Left lung (tissue), 10 donors: Measurements from ENCODE around the gene BLTP3A. TPM values are rescaled to one million over a fixed set of nuclear protein-coding genes. Genes with fewer than 3 reads are reported as not detected.
"Not testable (repeated sequence)": the region's sequence is repeated elsewhere in the genome, so short reads cannot be mapped to it uniquely, and the experiment has no call there.

Experiments used
- ATAC-seq: fragments of 200-7000 bp; cut with Tn5 transposase; one replicate; pipeline ENCODE4 v1.9.1; 2020; ENCODE audit warnings: moderate library complexity
- DNase-seq, 4 donors: peaks; one replicate each; pipeline ENCODE4 v3.0.0-alpha.2; 2013 to 2020
- H3K27ac ChIP-seq, 2 donors: fragments of 200-600 bp; sonication (generic) in 1 of 2; one replicate each; pipeline versions ENCODE4 v1.5.0 to v1.8.0; 2020 to 2021
- H3K27me3 ChIP-seq, 2 donors: fragments of 200-600 bp; sonication (generic) in 1 of 2; one replicate each; pipeline versions ENCODE4 v1.5.0 to v1.8.0; 2020 to 2021
- H3K36me3 ChIP-seq, 2 donors: fragments of 200-600 bp; sonication (generic) in 1 of 2; one replicate each; pipeline versions ENCODE4 v1.5.0 to v1.8.0; 2020 to 2021
- H3K4me1 ChIP-seq, 2 donors: fragments of 200-600 bp; one replicate each; pipeline ENCODE4 v1.8.0; 2021
- H3K4me3 ChIP-seq, 2 donors: fragments of 200-600 bp; sonication (generic) in 1 of 2; one replicate each; pipeline versions ENCODE4 v1.5.0 to v1.8.0; 2020 to 2021; ENCODE audit warnings: mild to moderate bottlenecking in 1 of 2
- H3K9me3 ChIP-seq, 2 donors: fragments of 200-600 bp; sonication (generic) in 1 of 2; one replicate each; pipeline versions ENCODE4 v1.5.0 to v1.8.0; 2020 to 2021
- CTCF ChIP-seq, 2 donors: fragments of 200-600 bp; sonication (generic) in 1 of 2; IDR thresholded peaks; one replicate each; pipeline versions ENCODE4 v1.5.0 to v1.8.0; 2021; ENCODE audit warnings: antibody characterized with exemption in 2 of 2
- intact Hi-C, 2 donors: fragments of 100-400 bp; cut with DNase I; formaldehyde crosslinking; loops; one replicate each; pipeline versions ENCODE4 v1.11.2 to v1.14.2; 2022
- polyA plus RNA-seq, 6 donors: library from polyadenylated mRNA; unstranded; fragments of 120-200 nt; gene quantifications; one replicate each; pipeline ENCODE4 v1.2.1, GENCODE V29; 2013; ENCODE audit not compliant: insufficient read length in 6 of 6
- total RNA-seq, 2 donors: library from RNA; stranded (reverse); fragmentation: NEBNext Ultra II Directional; extraction: Animal tissue kit (Norgen Biotek cat#: 25700); gene quantifications; one replicate each; pipeline ENCODE4 v1.2.1, GENCODE V29; 2021
- donor health status: DM: no; HTN: yes; CAD: no.
- donor health status: DM: no; HTN: no; CAD: no.

The BLTP3A gene
- total and polyA plus RNA-seq, 8 donors = 12.2 to 21.8 (median 13.1) TPM

DNA sequence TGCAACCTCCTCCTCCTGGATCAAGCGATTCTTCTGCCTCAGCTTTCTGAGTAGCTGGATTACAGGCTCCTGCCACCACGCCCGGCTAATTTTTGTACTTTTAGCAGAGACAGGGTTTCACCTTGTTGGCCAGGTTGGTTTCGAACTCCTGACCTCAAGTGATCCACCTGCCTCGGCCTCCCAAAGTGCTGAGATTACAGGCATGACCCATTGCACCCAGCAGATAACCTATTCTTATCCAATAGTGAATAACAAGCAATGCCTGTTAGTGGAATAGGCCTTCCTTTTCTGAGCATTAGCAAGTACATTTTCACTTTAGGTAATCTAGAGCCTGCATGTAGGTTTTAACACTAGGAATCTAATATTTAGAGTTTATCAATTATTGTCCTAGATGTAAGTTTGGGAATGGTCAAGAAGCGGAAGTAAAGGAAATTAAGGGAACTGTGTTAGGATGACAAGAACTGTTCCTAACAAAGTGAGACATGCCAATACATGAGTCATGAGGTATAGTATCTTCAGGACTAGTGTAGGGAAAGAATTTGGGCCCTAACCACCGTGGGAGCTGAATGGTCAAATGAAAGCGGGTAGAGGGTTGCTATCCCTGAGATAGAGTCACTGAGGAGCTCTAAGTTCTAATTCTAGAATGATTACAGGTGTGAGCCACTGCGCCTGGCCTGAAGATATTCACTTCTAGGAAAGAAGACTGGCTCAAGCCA is 15.0 kb downstream of the BLTP3A start:
- TF ChIP-seq CTCF (IDR thresholded peaks at IDR 0.05) = no peak
- Histone ChIP-seq H3K36me3 (no peaks in the 10 kb centered on the region), H3K9me3 (no peaks in the 10 kb centered on the region), H3K27me3 (no peaks in the 10 kb centered on the region), H3K4me3 (no peak overlapping the region), H3K4me1 (no peaks in the 10 kb centered on the region), H3K27ac (no peak overlapping the region)
- intact Hi-C loops = no loop called here
- DNase-seq (no peak), ATAC-seq (no peak)

GRCh38 chr6:34808473-34808872 is 16.6 kb downstream of the BLTP3A start:
- intact Hi-C loops = not testable (repeated sequence)

DNA sequence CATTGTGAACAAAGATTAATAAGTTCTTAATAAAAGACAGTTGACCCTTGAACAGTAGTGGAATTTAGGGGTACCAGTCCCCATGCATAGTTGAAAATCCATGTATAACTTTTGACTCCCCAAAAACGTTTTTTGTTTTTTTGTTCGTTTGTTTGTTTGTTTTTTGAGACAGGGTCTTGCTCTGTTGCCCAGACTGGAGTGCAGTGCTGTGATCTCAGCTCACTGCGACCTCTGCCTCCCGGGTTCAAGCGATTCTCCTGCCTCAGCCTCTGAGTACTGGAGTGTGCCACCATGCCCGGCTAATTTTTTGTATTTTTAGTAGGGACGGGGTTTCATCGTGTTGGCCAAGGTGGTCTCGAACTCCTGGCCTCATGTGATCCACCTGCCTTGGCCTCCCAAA is 17.5 kb downstream of the BLTP3A start:
- H3K27me3 ChIP-seq, intact Hi-C loops, H3K4me1 ChIP-seq, DNase-seq, H3K4me3 ChIP-seq, H3K36me3 ChIP-seq, H3K27ac ChIP-seq, H3K9me3 ChIP-seq, ATAC-seq: not testable (repeated sequence)

More at GRCh38 chr6:34808473-34808872, 16.6 kb downstream of the BLTP3A start:
- H3K36me3 ChIP-seq, H3K9me3 ChIP-seq, H3K4me3 ChIP-seq, H3K27me3 ChIP-seq, ATAC-seq, H3K4me1 ChIP-seq, H3K27ac ChIP-seq, DNase-seq: not testable (repeated sequence)

DNA sequence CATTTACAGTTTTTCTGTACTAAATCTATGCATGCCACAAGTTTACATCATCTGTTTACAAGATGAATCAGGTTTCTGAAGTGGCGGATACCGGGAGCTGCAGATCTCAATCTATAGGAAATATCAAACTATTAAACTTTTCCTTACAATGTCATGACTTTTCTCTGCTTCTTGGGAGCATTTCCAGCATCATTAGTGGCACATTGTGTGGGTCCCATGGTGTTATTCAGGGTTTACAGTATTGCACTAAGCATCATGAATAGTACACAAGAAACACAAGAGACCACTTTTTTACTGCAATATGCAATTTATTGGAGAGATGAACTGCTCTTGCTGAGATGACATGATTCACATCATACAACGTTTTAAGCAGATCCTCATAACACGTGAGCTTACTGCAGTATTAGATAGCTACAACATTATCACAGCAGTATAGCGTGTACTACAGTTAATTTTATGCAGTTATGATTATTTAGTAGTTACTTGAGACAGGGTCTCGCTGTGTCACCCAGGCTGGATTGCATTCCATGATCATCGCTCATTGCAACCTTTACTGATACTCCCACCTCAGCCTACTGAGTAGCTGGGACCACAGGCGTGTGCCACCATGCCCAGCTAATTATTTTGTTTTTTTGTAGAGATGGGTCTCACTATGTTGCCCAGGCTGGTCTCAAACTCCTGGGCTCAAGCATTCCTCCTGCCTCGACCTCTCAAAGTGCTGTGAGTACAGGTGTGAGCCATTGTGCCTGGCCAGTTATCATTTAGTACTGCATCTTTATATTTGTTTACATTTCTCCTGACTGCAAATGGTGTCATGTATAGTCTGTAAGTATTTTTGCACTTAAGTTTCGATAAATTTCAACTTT is 18.4 kb downstream of the BLTP3A start:
- no peaks in the 10 kb centered on the region for H3K9me3 ChIP-seq
- no peak for DNase-seq
- TF ChIP-seq CTCF (IDR thresholded peaks at IDR 0.05) = no peak
- H3K27me3 ChIP-seq = no peaks in the 10 kb centered on the region
- no peak for ATAC-seq
- no peak overlapping the region for H3K27ac ChIP-seq
- intact Hi-C loops = no loop called here
- no peaks in the 10 kb centered on the region for H3K36me3 ChIP-seq
- H3K4me3 ChIP-seq = no peak overlapping the region
- H3K4me1 ChIP-seq = no peaks in the 10 kb centered on the region

- H3K27me3 ChIP-seq = no peaks in the 10 kb centered on the region
Measured at GRCh38 chr6:34810936-34811632, 19.2 kb downstream of the BLTP3A start.

More at GRCh38 chr6:34810936-34811632, 19.2 kb downstream of the BLTP3A start:
- Histone ChIP-seq H3K4me1 (peaks cover 0 to 6% of the 10 kb centered on the region in 2 donors), H3K36me3 (no peaks in the 10 kb centered on the region), H3K9me3 (no peaks in the 10 kb centered on the region), H3K27ac (no peak overlapping the region), H3K4me3 (no peak overlapping the region)
- intact Hi-C loops = no loop called here
- TF ChIP-seq CTCF (IDR thresholded peaks at IDR 0.05) = no peak
- no peak for DNase-seq
- ATAC-seq = peak; percentile 29
